HepG2 (cell line): ENCODE measurements around the gene VAMP3. TPM values are rescaled to one million over a fixed set of nuclear protein-coding genes. Genes with fewer than 3 reads are reported as not detected.

Experiments
- ATAC-seq: fragments of 200-7000 bp; cut with Tn5 transposase; 3 replicates; pipeline ENCODE4 v1.9.1; 2020; ENCODE audit warnings: mild to moderate bottlenecking, moderate library complexity
- BruUV-seq: library from RNA; stranded (reverse); fragments of 400-500 nt; replicated peaks from 2 replicates; lab custom pipeline; 2021; lab: Mats Ljungman, UMichigan
- CTCF ChIA-PET: fragments of 300-600 bp; formaldehyde crosslinking; extraction: SDS; loops from one replicate; lab custom pipeline; 2021; ENCODE audit warnings: low total read pairs, inconsistent platforms, low intra/inter-chr PET ratio; lab: Yijun Ruan, JAX
- POLR2A ChIA-PET: fragments of 350-600 bp; sonication (Branson Sonifier 250); formaldehyde crosslinking; loops from one replicate; lab custom pipeline; 2020; ENCODE audit warnings: antibody characterized with exemption, inconsistent platforms; lab: Yijun Ruan, JAX
- DNase-seq: peaks from one replicate; pipeline ENCODE4 v3.0.0-alpha.2; 2015; ENCODE audit warnings: low spot score
- FAIRE-seq: peaks from 3 replicates; lab custom pipeline; 2011; peaks lifted over from hg19 to GRCh38; lab: Jason Lieb, UNC
- H2AFZ ChIP-seq: one replicate; pipeline ENCODE4 v1.6.1; 2011; ENCODE audit warnings: low read length, inconsistent platforms
- H3K27ac ChIP-seq: fragments of 300-600 bp; 3 replicates; pipeline ENCODE4 v1.8.0; 2011; ENCODE audit warnings: mixed run types, mild to moderate bottlenecking, mixed read lengths, low read length, inconsistent platforms; ENCODE audit not compliant: insufficient read depth; ENCODE audit errors: extremely low read length
- H3K27me3 ChIP-seq, 2 experiments: fragments of 200-600 bp in 1 of 2; 2 replicates in 1 of 2; 3 replicates in 1 of 2; pipeline versions ENCODE4 v1.6.0 to v1.8.0; 2011; ENCODE audit warnings: low read length in 2 of 2, mild to moderate bottlenecking in 2 of 2, moderate library complexity in 2 of 2, inconsistent platforms in 1 of 2; ENCODE audit not compliant: insufficient read depth in 2 of 2, control insufficient read depth in 1 of 2
- H3K36me3 ChIP-seq, 2 experiments: fragments of 200-600 bp in 1 of 2; replicated peaks in 1 of 2; 2 replicates in 1 of 2; 3 replicates in 1 of 2; pipeline versions ENCODE4 v1.5.1 to v1.8.0; 2011; ENCODE audit warnings: low read length in 2 of 2, inconsistent platforms in 1 of 2; ENCODE audit not compliant: insufficient read depth in 2 of 2, control insufficient read depth in 1 of 2
- H3K4me1 ChIP-seq: 2 replicates; pipeline ENCODE4 v1.5.1; 2012; ENCODE audit warnings: low read length, inconsistent platforms; ENCODE audit not compliant: insufficient read depth
- H3K4me2 ChIP-seq: 2 replicates; pipeline ENCODE4 v1.6.0; 2011; ENCODE audit warnings: low read depth, low read length, inconsistent platforms
- H3K4me3 ChIP-seq, 3 experiments: fragments of 200-600 bp in 1 of 3; sonication (generic), shearing (Covaris generic) in 1 of 3; replicated peaks in 1 of 3; 2 replicates each; pipeline ENCODE4 v1.5.1; 2011 to 2016; ENCODE audit warnings: low read length in 3 of 3, inconsistent platforms in 2 of 3, low read depth in 2 of 3, mild to moderate bottlenecking in 2 of 3, control low read depth in 1 of 3, mixed read lengths in 1 of 3; ENCODE audit not compliant: insufficient read depth in 1 of 3
- H3K79me2 ChIP-seq: one replicate; pipeline ENCODE4 v1.6.1; 2011; ENCODE audit warnings: low read length, inconsistent platforms; ENCODE audit not compliant: insufficient read depth
- H3K9ac ChIP-seq: 2 replicates; pipeline ENCODE4 v1.6.0; 2011; ENCODE audit warnings: mild to moderate bottlenecking, low read depth, low read length, inconsistent platforms; ENCODE audit not compliant: insufficient read depth
- H3K9me3 ChIP-seq: 2 replicates; pipeline ENCODE4 v1.5.1; 2012; ENCODE audit warnings: mild to moderate bottlenecking, low read length
- H4K20me1 ChIP-seq: 2 replicates; pipeline ENCODE4 v1.6.0; 2011; ENCODE audit warnings: inconsistent platforms, mild to moderate bottlenecking, low read length, moderate library complexity; ENCODE audit not compliant: insufficient read depth
- FOSL2 ChIP-seq: sonication (generic); formaldehyde crosslinking; IDR thresholded peaks from 2 replicates; pipeline ENCODE4 v1.4.0; 2020; ENCODE audit warnings: missing genetic modification reagents
- GMEB1 ChIP-seq: sonication (generic); formaldehyde crosslinking; IDR thresholded peaks from 2 replicates; pipeline ENCODE4 v1.5.1; 2020; ENCODE audit warnings: missing genetic modification reagents, mild to moderate bottlenecking, borderline replicate concordance
- HDAC1 ChIP-seq: sonication (generic); formaldehyde crosslinking; IDR thresholded peaks from 2 replicates; pipeline ENCODE4 v1.5.1; 2020; ENCODE audit warnings: mild to moderate bottlenecking, missing genetic modification reagents
- JDP2 ChIP-seq: sonication (generic); formaldehyde crosslinking; IDR thresholded peaks from 2 replicates; pipeline ENCODE4 v1.8.1; 2022; ENCODE audit warnings: missing genetic modification reagents, borderline replicate concordance
- MIER2 ChIP-seq: IDR thresholded peaks from 2 replicates; pipeline ENCODE4 v1.6.1; 2016; ENCODE audit warnings: missing biosample characterization, missing genetic modification reagents
- SUZ12 ChIP-seq: fragments of 150-350 bp; IDR thresholded peaks from 2 replicates; pipeline ENCODE4 v1.6.1; 2014; ENCODE audit warnings: low read depth, low read length
- TOE1 ChIP-seq: sonication (generic); formaldehyde crosslinking; IDR thresholded peaks from 2 replicates; pipeline ENCODE4 v1.4.0; 2020; ENCODE audit warnings: mild to moderate bottlenecking, missing genetic modification reagents
- ZBTB14 ChIP-seq: sonication (generic); formaldehyde crosslinking; IDR thresholded peaks from 2 replicates; pipeline ENCODE4 v1.4.0; 2020; ENCODE audit warnings: missing genetic modification reagents
- ZNF124 ChIP-seq: sonication (generic); formaldehyde crosslinking; IDR thresholded peaks from 2 replicates; pipeline ENCODE4 v1.4.0; 2020; ENCODE audit warnings: missing genetic modification reagents
- ZNF275 ChIP-seq: sonication (generic); formaldehyde crosslinking; IDR thresholded peaks from 2 replicates; pipeline ENCODE4 v1.8.0; 2022; ENCODE audit warnings: missing genetic modification reagents, mild to moderate bottlenecking, inconsistent platforms, borderline replicate concordance
- WGBS: methylation state at CpG from one replicate; pipeline ENCODE4 v1.1.6; 2017; ENCODE audit warnings: low lambda C conversion rate; 5-methylcytosine and 5-hydroxymethylcytosine counted together
- in situ Hi-C: cut with HindIII; loops from 2 replicates; pipeline ENCODE4 v1.10.0; 2017; ENCODE audit warnings: low pct_unique_long_range_greater_than_20kb; ENCODE audit not compliant: extremely low pct_ligation_motif_present
- intact Hi-C: fragments of 100-400 bp; cut with micrococcal nuclease; formaldehyde crosslinking; loops from one replicate; pipeline ENCODE4 v1.10.0; 2022; ENCODE audit not compliant: unreplicated experiment
- polyA plus RNA-seq, 8 experiments: library from polyadenylated mRNA; depleted of rRNA in 3 of 8; stranded (reverse) in 7 of 8; unstranded in 1 of 8; fragments of >200 nt; fragmentation: Illumina TruSeq in 4 of 8; extraction: Trizol in 4 of 8; gene quantifications; 2 replicates each; pipeline versions ENCODE4 v1.2.1 to v1.2.3, GENCODE V29; 2011 to 2016; ENCODE audit warnings: low read depth in 4 of 8, missing spikeins in 1 of 8, mixed read lengths in 1 of 8; ENCODE audit not compliant: insufficient read depth in 1 of 8
- total RNA-seq, 5 experiments: library from RNA; depleted of rRNA; stranded (reverse); fragments of >200 nt; fragmentation: Illumina TruSeq; extraction: Trizol; gene quantifications; 2 replicates each; pipeline ENCODE4 v1.2.3, GENCODE V29; 2016; ENCODE audit warnings: low read depth in 1 of 5
- TF ChIP-seq, protein P1 (sequence below): sonication (generic); formaldehyde crosslinking; IDR thresholded peaks from 2 replicates; pipeline ENCODE4 v1.5.0; 2020; ENCODE audit warnings: mild to moderate bottlenecking, missing genetic modification reagents
- TF ChIP-seq, protein P2 (sequence below), 2 experiments: sonication (generic) in 1 of 2; formaldehyde crosslinking in 1 of 2; IDR thresholded peaks; 2 replicates each; pipeline versions ENCODE4 v1.4.0 to v1.6.1; 2016 to 2020; ENCODE audit warnings: borderline replicate concordance in 1 of 2, low read depth in 1 of 2, mild to moderate bottlenecking in 1 of 2, missing genetic modification reagents in 1 of 2

Gene VAMP3
- total and polyA plus RNA-seq, 2 of the 13 experiments (the other 11 are each of a cell fraction or from before 2014, with no cell fraction given) = 75.3 to 88.7 TPM

- Histone ChIP-seq H4K20me1 (no peaks in the 10 kb centered on the region), H3K27me3 (no peaks in the 10 kb centered on the region), H3K4me2 (no peak overlapping the region), H3K27ac (no peak overlapping the region), H3K36me3 (peaks cover 13 to 50% of the 10 kb centered on the region in 2 experiments; a peak in 4 of 5 replicates), H3K4me3 (no peak overlapping the region), H3K79me2 (peaks cover 21% of the 10 kb centered on the region), H3K4me1 (peaks cover 28% of the 10 kb centered on the region), H3K9me3 (no peaks in the 10 kb centered on the region), H3K9ac (no peak overlapping the region), H2AFZ (no peak overlapping the region)
- ATAC-seq = no peak
- no peak for FAIRE-seq
- no peak for DNase-seq
- ChIA-PET CTCF (no interaction called here), POLR2A (no interaction called here)
- intact Hi-C loops = no loop called here
- WGBS = 69% methylated on average over 4 of the region's 4 CpGs
- in situ Hi-C loops = no loop called here
- TF ChIP-seq FOSL2 (CRISPR knock-in tag) (peak; percentile 58; the same call in 1 of the 2 replicates), TOE1 (CRISPR knock-in tag) (no peak), SUZ12 (no peak), JDP2 (CRISPR knock-in tag) (no peak), GMEB1 (CRISPR knock-in tag) (no peak), ZNF124 (CRISPR knock-in tag) (no peak), MIER2 (CRISPR knock-in tag) (no peak), ZBTB14 (CRISPR knock-in tag) (no peak), ZNF275 (CRISPR knock-in tag) (no peak), HDAC1 (no peak)
- TF ChIP-seq, protein P1, sequence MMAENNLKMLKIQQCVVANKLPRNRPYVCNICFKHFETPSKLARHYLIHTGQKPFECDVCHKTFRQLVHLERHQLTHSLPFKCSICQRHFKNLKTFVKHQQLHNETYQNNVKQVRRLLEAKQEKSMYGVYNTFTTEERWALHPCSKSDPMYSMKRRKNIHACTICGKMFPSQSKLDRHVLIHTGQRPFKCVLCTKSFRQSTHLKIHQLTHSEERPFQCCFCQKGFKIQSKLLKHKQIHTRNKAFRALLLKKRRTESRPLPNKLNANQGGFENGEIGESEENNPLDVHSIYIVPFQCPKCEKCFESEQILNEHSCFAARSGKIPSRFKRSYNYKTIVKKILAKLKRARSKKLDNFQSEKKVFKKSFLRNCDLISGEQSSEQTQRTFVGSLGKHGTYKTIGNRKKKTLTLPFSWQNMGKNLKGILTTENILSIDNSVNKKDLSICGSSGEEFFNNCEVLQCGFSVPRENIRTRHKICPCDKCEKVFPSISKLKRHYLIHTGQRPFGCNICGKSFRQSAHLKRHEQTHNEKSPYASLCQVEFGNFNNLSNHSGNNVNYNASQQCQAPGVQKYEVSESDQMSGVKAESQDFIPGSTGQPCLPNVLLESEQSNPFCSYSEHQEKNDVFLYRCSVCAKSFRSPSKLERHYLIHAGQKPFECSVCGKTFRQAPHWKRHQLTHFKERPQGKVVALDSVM (CRISPR knock-in tag) = peak; percentile 93
- TF ChIP-seq, protein P2, sequence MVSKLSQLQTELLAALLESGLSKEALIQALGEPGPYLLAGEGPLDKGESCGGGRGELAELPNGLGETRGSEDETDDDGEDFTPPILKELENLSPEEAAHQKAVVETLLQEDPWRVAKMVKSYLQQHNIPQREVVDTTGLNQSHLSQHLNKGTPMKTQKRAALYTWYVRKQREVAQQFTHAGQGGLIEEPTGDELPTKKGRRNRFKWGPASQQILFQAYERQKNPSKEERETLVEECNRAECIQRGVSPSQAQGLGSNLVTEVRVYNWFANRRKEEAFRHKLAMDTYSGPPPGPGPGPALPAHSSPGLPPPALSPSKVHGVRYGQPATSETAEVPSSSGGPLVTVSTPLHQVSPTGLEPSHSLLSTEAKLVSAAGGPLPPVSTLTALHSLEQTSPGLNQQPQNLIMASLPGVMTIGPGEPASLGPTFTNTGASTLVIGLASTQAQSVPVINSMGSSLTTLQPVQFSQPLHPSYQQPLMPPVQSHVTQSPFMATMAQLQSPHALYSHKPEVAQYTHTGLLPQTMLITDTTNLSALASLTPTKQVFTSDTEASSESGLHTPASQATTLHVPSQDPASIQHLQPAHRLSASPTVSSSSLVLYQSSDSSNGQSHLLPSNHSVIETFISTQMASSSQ (IDR thresholded peaks at IDR 0.05; ENCODE audit: low read depth) = peak; percentile 27; the same call in 1 of the 2 replicates
- TF ChIP-seq, protein P2 (CRISPR knock-in tag; IDR thresholded peaks at IDR 0.05; ENCODE audit: borderline replicate concordance) = no peak; the same call in 1 of the 2 replicates
- no TSS peak for BruUV-seq
Observed at GRCh38 chr1:7778133-7778628, 7.1 kb downstream of the VAMP3 start.
